GM21423 (cell line): ENCODE results near the gene SPATA31E1.
"Not testable (repeated sequence)": the region's sequence is repeated elsewhere in the genome, so short reads cannot be mapped to it uniquely, and the experiment has no call there.

ENCODE experiments used
- ATAC-seq: cut with Tn5 transposase; IDR thresholded peaks from one replicate; pipeline ENCODE4 v1.9.1; 2021; ENCODE audit warnings: mild to moderate bottlenecking, moderate library complexity; ENCODE audit not compliant: unreplicated experiment

SPATA31E1 gene

GRCh38 chr9:87882627-87883026 is at the start of gene SPATA31E1:
SPATA31E1 (plus strand) TSS chr9:87882877; CDS start chr9:87882892, 15 bp downstream.
- ATAC-seq: no peak

GRCh38 chr9:87834357-87834756 is 48.3 kb upstream of the SPATA31E1 start:
- no peak for ATAC-seq

GRCh38 chr9:87836536-87836935 is 46.1 kb upstream of the SPATA31E1 start:
- ATAC-seq: no peak

- ATAC-seq: no peak
Observed at GRCh38 chr9:87836951-87837705, 45.5 kb upstream of the SPATA31E1 start.

GRCh38 chr9:87840134-87840533 is 42.5 kb upstream of the SPATA31E1 start:
- ATAC-seq: no peak

- ATAC-seq: no peak
Observed at GRCh38 chr9:87842878-87843585, 39.6 kb upstream of the SPATA31E1 start.

GRCh38 chr9:87844506-87844905 is 38.2 kb upstream of the SPATA31E1 start:
- no peak for ATAC-seq

- not testable (repeated sequence) for ATAC-seq
Observed at GRCh38 chr9:87847817-87848216, 34.9 kb upstream of the SPATA31E1 start.

- no peak for ATAC-seq
Observed at GRCh38 chr9:87849144-87849758, 33.4 kb upstream of the SPATA31E1 start.

- no peak for ATAC-seq
Observed at GRCh38 chr9:87850391-87850790, 32.3 kb upstream of the SPATA31E1 start.

GRCh38 chr9:87851186-87851585 is 31.5 kb upstream of the SPATA31E1 start:
- ATAC-seq: not testable (repeated sequence)

GRCh38 chr9:87853302-87853701 is 29.4 kb upstream of the SPATA31E1 start:
- no peak for ATAC-seq

GRCh38 chr9:87853876-87854579 is 28.6 kb upstream of the SPATA31E1 start:
- no peak for ATAC-seq

- no peak for ATAC-seq
Observed at GRCh38 chr9:87854580-87854955, 28.1 kb upstream of the SPATA31E1 start.

GRCh38 chr9:87855061-87855460 is 27.6 kb upstream of the SPATA31E1 start:
- ATAC-seq: no peak

- ATAC-seq: no peak
Observed at GRCh38 chr9:87857141-87857947, 25.3 kb upstream of the SPATA31E1 start.

GRCh38 chr9:87857948-87858335 is 24.7 kb upstream of the SPATA31E1 start:
- ATAC-seq: no peak

- no peak for ATAC-seq
Observed at GRCh38 chr9:87859137-87859536, 23.5 kb upstream of the SPATA31E1 start.

- ATAC-seq: no peak
Observed at GRCh38 chr9:87859786-87860185, 22.9 kb upstream of the SPATA31E1 start.

GRCh38 chr9:87861332-87861731 is 21.3 kb upstream of the SPATA31E1 start:
- no peak for ATAC-seq
